Memory B cell (primary cell): ENCODE data around the gene LHX8.

Experiments used
- ATAC-seq: fragments of 150-1000 bp; cut with Tn5 transposase; 2 replicates; pipeline ENCODE4 v1.10.0; 2021; ENCODE audit warnings: low read depth, mild to moderate bottlenecking, moderate library complexity
- DNase-seq, 2 donors: peaks; one replicate each; pipeline ENCODE4 v3.0.0; 2022; ENCODE audit warnings: low spot score in 2 of 2
- H3K27ac Mint-ChIP-seq: one replicate; pipeline ENCODE4 v1.8.0; 2022; ENCODE audit warnings: mild to moderate bottlenecking, moderate library complexity, mixed read lengths
- H3K27me3 Mint-ChIP-seq: one replicate; pipeline ENCODE4 v1.8.0; 2022; ENCODE audit warnings: mixed read lengths
- H3K36me3 Mint-ChIP-seq: one replicate; pipeline ENCODE4 v1.8.0; 2022; ENCODE audit warnings: mild to moderate bottlenecking, mixed read lengths
- H3K4me1 Mint-ChIP-seq: one replicate; pipeline ENCODE4 v1.8.0; 2022; ENCODE audit warnings: mixed read lengths
- H3K4me3 Mint-ChIP-seq: one replicate; pipeline ENCODE4 v1.8.0; 2022; ENCODE audit warnings: mild to moderate bottlenecking, moderate library complexity, mixed read lengths
- H3K9me3 Mint-ChIP-seq: one replicate; pipeline ENCODE4 v1.8.0; 2022; ENCODE audit warnings: mixed read lengths

LHX8 gene

GRCh38 chr1:75203415-75204277 is 69.5 kb downstream of the LHX8 start:
- Mint-ChIP-seq H3K9me3 (no peaks in the 10 kb centered on the region), H3K27ac (no peak overlapping the region), H3K4me1 (no peaks in the 10 kb centered on the region), H3K27me3 (no peaks in the 10 kb centered on the region), H3K4me3 (no peak overlapping the region), H3K36me3 (no peaks in the 10 kb centered on the region)
- DNase-seq (no peak), ATAC-seq (peak; percentile 62)

GRCh38 chr1:75208862-75209261 is 74.7 kb downstream of the LHX8 start:
- H3K36me3 Mint-ChIP-seq: no peaks in the 10 kb centered on the region
- no peak for DNase-seq
- no peaks in the 10 kb centered on the region for H3K4me1 Mint-ChIP-seq
- H3K4me3 Mint-ChIP-seq: no peak overlapping the region
- ATAC-seq: no peak
- no peaks in the 10 kb centered on the region for H3K9me3 Mint-ChIP-seq
- H3K27ac Mint-ChIP-seq: no peak overlapping the region
- H3K27me3 Mint-ChIP-seq: no peaks in the 10 kb centered on the region
